Measurements from ENCODE around the gene PRX.

GRCh38 chr19:40407714-40408597 lies 5.2 kb downstream of the PRX start:
- TF ChIP-seq CTCF (optimal IDR thresholded peaks at IDR 0.05 in 1 of 3, IDR thresholded peaks at IDR 0.05 in 1 of 3, conservative IDR thresholded peaks at IDR 0.05 in 1 of 3; ENCODE audit: extremely low read depth in 1 of 3, insufficient read depth in 2 of 3, low read length in 3 of 3) (no peak), EZH2 (IDR thresholded peaks at IDR 0.05; ENCODE audit: low read length) (no peak)

All from keratinocyte (primary cell).